ENCODE measurements around the gene CCDC6.
"Not testable (repeated sequence)": the region's sequence is repeated elsewhere in the genome, so short reads cannot be mapped to it uniquely, and the experiment has no call there.

CCDC6 gene

GRCh38 chr10:59808896-59809643 is 97.3 kb downstream of the CCDC6 start:
- DNase-seq (ENCODE audit: low spot score): peak; percentile 58

- no peak for DNase-seq (ENCODE audit: low spot score)
Measured at GRCh38 chr10:59807629-59808620, 98.4 kb downstream of the CCDC6 start.

- no peak for DNase-seq (ENCODE audit: low spot score)
Measured at GRCh38 chr10:59805014-59805413, 101.3 kb downstream of the CCDC6 start.

GRCh38 chr10:59804220-59804619 is 102.1 kb downstream of the CCDC6 start:
- DNase-seq (ENCODE audit: low spot score): no peak

- DNase-seq (ENCODE audit: low spot score): no peak
Measured at GRCh38 chr10:59803714-59804113, 102.6 kb downstream of the CCDC6 start.

GRCh38 chr10:59801171-59801570 is 105.2 kb downstream of the CCDC6 start:
- DNase-seq (ENCODE audit: low spot score): no peak

- DNase-seq (ENCODE audit: low spot score): no peak
Measured at GRCh38 chr10:59799421-59799820, 106.9 kb downstream of the CCDC6 start.

- DNase-seq (ENCODE audit: low spot score): no peak
Measured at GRCh38 chr10:59793919-59794318, 112.4 kb downstream of the CCDC6 start.

GRCh38 chr10:59792812-59793211 is 113.5 kb downstream of the CCDC6 start:
- DNase-seq (ENCODE audit: low spot score): no peak

- no peak for DNase-seq (ENCODE audit: low spot score)
Measured at GRCh38 chr10:59791601-59792000, 114.8 kb downstream of the CCDC6 start.

GRCh38 chr10:59790080-59790479 is 116.3 kb downstream of the CCDC6 start:
- DNase-seq (ENCODE audit: low spot score): not testable (repeated sequence)

- DNase-seq (ENCODE audit: low spot score): not testable (repeated sequence)
Measured at GRCh38 chr10:59788914-59789313, 117.4 kb downstream of the CCDC6 start.

- DNase-seq (ENCODE audit: low spot score): not testable (repeated sequence)
Measured at GRCh38 chr10:59787032-59787431, 119.3 kb downstream of the CCDC6 start.

GRCh38 chr10:59785476-59785875 is 120.9 kb downstream of the CCDC6 start:
- not testable (repeated sequence) for DNase-seq (ENCODE audit: low spot score)

- no peak for DNase-seq (ENCODE audit: low spot score)
Measured at GRCh38 chr10:59781511-59781910, 124.8 kb downstream of the CCDC6 start.

GRCh38 chr10:59779756-59780533 is 126.4 kb downstream of the CCDC6 start:
- peak; percentile 36 for DNase-seq (ENCODE audit: low spot score)

GRCh38 chr10:59774451-59774850 is 131.9 kb downstream of the CCDC6 start:
- DNase-seq (ENCODE audit: low spot score): no peak

GRCh38 chr10:59773088-59773487 is 133.3 kb downstream of the CCDC6 start:
- no peak for DNase-seq (ENCODE audit: low spot score)

GRCh38 chr10:59771162-59771807 is 135.1 kb downstream of the CCDC6 start:
- no peak for DNase-seq (ENCODE audit: low spot score)

GRCh38 chr10:59770689-59771088 is 135.7 kb downstream of the CCDC6 start:
- DNase-seq (ENCODE audit: low spot score): no peak

GRCh38 chr10:59762505-59762904 is 143.9 kb downstream of the CCDC6 start:
- no peak for DNase-seq (ENCODE audit: low spot score)

GRCh38 chr10:59757966-59758365 is 148.4 kb downstream of the CCDC6 start:
- DNase-seq (ENCODE audit: low spot score): no peak
